ENCODE measurements around the gene CNTNAP5. TPM values are rescaled to one million over a fixed set of nuclear protein-coding genes. Genes with fewer than 3 reads are reported as not detected.

CNTNAP5 gene
- total and polyA plus RNA-seq, 7 donors, result not detected

DNA sequence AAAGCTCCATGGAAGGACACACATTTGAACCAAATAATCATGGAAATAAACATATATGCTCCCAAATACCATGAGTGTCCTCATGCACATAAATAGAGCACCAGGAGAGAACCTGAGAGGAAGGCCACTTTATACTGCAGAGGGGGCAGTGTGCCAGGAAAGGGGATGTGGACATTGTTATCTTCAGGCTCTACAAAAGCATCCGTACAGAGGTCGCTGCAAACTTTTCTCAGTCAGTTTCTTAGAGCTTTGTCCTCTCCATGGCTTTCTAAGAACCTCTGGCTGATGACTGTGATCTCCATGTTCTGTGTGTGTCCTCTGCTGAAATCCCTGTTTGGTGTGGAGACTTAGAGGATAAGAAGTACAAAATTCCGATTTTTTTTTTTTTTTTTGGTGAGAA is 515.7 kb downstream of the CNTNAP5 start:
- WGBS, 3 donors, result 67 to 85% (median 76%) methylated on average over 3 of the region's 3 CpGs
- intact Hi-C loops (cut with DNase I), result no loop called here

GRCh38 chr2:124542932-124543640 is 518.0 kb downstream of the CNTNAP5 start:
- TF ChIP-seq CTCF (IDR thresholded peaks at IDR 0.05), result no peak
- H3K4me1 ChIP-seq, result no peaks in the 10 kb centered on the region
- DNase-seq (no peak), ATAC-seq (no peak)
- WGBS, 3 donors, result 54 to 63% (median 55%) methylated on average over 10 of the region's 10 CpGs
- no peak overlapping the region for H3K4me3 ChIP-seq
- no peaks in the 10 kb centered on the region for H3K36me3 ChIP-seq (ENCODE audit: insufficient read depth in 1 of 2, low read depth in 1 of 2)
- no peak overlapping the region for H3K27ac ChIP-seq
- intact Hi-C loops (cut with DNase I), result no loop called here
- no peaks in the 10 kb centered on the region for H3K9me3 ChIP-seq
- H3K27me3 ChIP-seq (ENCODE audit: insufficient read depth in 3 of 3, low read length in 2 of 3), result no peaks in the 10 kb centered on the region

More for the DNA sequence above, 515.7 kb downstream of the CNTNAP5 start:
- Histone ChIP-seq H3K4me3 (no peak overlapping the region), H3K27ac (no peak overlapping the region), H3K9me3 (no peaks in the 10 kb centered on the region), H3K36me3 (ENCODE audit: insufficient read depth in 1 of 2, low read depth in 1 of 2) (no peaks in the 10 kb centered on the region), H3K4me1 (no peaks in the 10 kb centered on the region), H3K27me3 (ENCODE audit: insufficient read depth in 3 of 3, low read length in 2 of 3) (no peaks in the 10 kb centered on the region)
- DNase-seq (no peak), ATAC-seq (no peak)
- no peak for TF ChIP-seq CTCF (IDR thresholded peaks at IDR 0.05)

DNA sequence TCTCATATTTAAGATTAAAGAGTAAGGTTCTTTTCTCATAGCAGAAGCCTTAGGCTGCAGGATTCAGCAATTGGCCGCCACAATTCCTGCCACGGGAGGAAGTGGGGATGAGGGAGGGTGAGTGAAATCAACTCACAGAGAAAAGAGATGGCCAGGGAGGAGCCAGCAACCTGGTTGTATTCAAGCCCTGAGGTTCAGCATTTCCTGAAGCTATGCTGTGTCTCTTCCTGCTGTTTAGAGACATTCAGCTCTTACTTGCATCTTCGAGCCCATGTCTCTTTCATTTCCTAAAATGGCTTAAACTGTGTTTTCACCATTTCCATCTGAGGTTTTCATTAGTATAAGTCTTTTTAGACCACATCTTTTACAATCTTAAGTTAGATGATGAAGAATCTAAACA is 522.6 kb downstream of the CNTNAP5 start:
- H3K4me1 ChIP-seq, result no peaks in the 10 kb centered on the region
- DNase-seq (no peak), ATAC-seq (no peak)
- no peak overlapping the region for H3K4me3 ChIP-seq
- no peak overlapping the region for H3K27ac ChIP-seq
- H3K36me3 ChIP-seq (ENCODE audit: insufficient read depth in 1 of 2, low read depth in 1 of 2), result no peaks in the 10 kb centered on the region
- no peak for TF ChIP-seq CTCF (IDR thresholded peaks at IDR 0.05)
- H3K9me3 ChIP-seq, result no peaks in the 10 kb centered on the region
- H3K27me3 ChIP-seq (ENCODE audit: insufficient read depth in 3 of 3, low read length in 2 of 3), result no peaks in the 10 kb centered on the region
- 37 to 53% (median 44%) methylated on average over 3 of the region's 3 CpGs for WGBS, 3 donors
- intact Hi-C loops (cut with DNase I), result no loop called here

DNA sequence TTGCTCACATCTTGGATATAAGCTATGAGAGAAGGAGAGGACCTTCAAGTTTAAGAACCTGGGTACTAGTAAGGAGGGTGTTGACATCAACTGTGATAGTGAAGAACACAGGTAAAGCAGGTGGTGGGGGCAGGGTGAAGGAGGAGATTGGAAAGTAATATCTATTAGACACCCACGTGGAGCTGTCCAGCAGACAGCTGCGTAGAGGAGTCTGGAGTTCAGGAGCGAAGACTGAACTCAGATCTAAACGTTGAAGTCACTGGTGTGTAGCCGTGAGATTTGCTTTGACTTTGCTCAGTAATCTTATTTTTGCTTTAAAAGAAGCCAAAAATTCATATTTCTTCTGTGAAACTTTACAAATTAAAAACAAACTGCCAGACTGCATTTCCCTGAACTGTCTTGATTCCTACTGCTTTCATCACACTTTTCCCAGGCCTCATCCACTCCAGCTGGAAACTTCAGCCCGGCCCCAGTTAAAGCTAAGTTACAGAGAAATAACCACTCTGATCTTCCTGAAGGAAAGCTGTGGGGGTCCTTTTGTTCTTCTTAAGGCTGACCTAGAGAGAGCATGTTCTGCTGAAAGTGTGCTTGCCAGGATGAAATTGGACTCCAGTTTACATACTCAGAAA is 533.3 kb downstream of the CNTNAP5 start:
- intact Hi-C loops (cut with DNase I), result no loop called here
- no peak for DNase-seq
- ATAC-seq, result no peak
- Histone ChIP-seq H3K36me3 (ENCODE audit: insufficient read depth in 1 of 2, low read depth in 1 of 2) (no peaks in the 10 kb centered on the region), H3K4me1 (no peaks in the 10 kb centered on the region), H3K9me3 (no peaks in the 10 kb centered on the region), H3K4me3 (no peak overlapping the region), H3K27me3 (ENCODE audit: insufficient read depth in 3 of 3, low read length in 2 of 3) (peaks cover 0 to 2% (median 0%) of the 10 kb centered on the region in 3 donors), H3K27ac (no peak overlapping the region)
- WGBS, 3 donors, result 56 to 70% (median 65%) methylated on average over 6 of the region's 6 CpGs
- no peak for TF ChIP-seq CTCF (IDR thresholded peaks at IDR 0.05)

Data from psoas muscle (tissue), 8 donors.